Measurements from ENCODE around the gene RUFY2. TPM values are rescaled to one million over a fixed set of nuclear protein-coding genes. Genes with fewer than 3 reads are reported as not detected.

RUFY2 gene
- total and polyA plus RNA-seq, 2 donors (not counting 3 experiments of a cell fraction or from before 2014, with no cell fraction given), result 5.7 to 24.2 TPM

DNA sequence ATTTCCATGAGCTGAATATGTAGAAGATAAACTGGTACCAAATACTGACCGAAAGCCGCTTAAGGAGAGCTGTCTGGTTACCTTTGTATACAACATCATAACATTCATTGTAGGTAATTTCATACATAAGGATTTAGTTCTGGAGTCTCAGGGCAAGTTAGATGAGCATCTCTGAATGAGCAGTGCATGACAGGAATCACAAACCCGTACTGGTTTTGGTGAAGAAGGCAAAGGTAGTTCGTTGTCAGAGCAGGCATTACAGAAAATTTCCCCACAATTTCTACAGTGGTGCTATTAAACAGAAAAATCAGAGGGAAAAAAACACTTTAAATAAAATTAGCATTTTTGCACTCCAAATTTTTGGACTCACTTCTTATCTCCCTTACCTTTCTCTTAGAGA lies 61.5 kb downstream of the RUFY2 start:
- Histone ChIP-seq H3K36me3 (ENCODE audit: control insufficient read depth in 2 of 2, extremely low read depth in 1 of 2, insufficient read depth in 2 of 2, low read length in 2 of 2) (peaks cover 8 to 32% of the 10 kb centered on the region in 2 experiments), H3K27me3 (ENCODE audit: control insufficient read depth in 2 of 2, insufficient read depth in 2 of 2, low read length in 2 of 2) (no peaks in the 10 kb centered on the region), H3K9ac (replicated peaks; ENCODE audit: extremely low read depth, insufficient read depth, low read length) (no peak overlapping the region), H3K9me3 (replicated peaks; ENCODE audit: control insufficient read depth, insufficient read depth, low read length) (no peaks in the 10 kb centered on the region), H4K20me1 (replicated peaks; ENCODE audit: control insufficient read depth, extremely low read depth, insufficient read depth, low read length) (peaks cover 4% of the 10 kb centered on the region), H3K4me2 (ENCODE audit: insufficient read depth, low read length) (no peak overlapping the region), H3K4me1 (ENCODE audit: control insufficient read depth, extremely low read depth, insufficient read depth, low read length) (peaks cover 5% of the 10 kb centered on the region), H3K27ac (ENCODE audit: insufficient read depth, low read depth, low read length) (no peak overlapping the region), H3K9me1 (replicated peaks; ENCODE audit: control insufficient read depth, extremely low read depth, insufficient read depth, low read length) (no peaks in the 10 kb centered on the region), H3K4me3 (replicated peaks in 1 of 3; ENCODE audit: insufficient read depth in 1 of 3, low read depth in 1 of 3, low read length in 3 of 3) (no peak overlapping the region), H3K79me2 (ENCODE audit: control insufficient read depth, insufficient read depth, low read length) (peaks cover 26% of the 10 kb centered on the region), H2AFZ (ENCODE audit: low read depth, low read length) (no peak overlapping the region)
- ChIA-PET POLR2A (no interaction called here), CTCF (interaction anchor here (3.9 kb wide), 1 partner anchor 132 kb away, joined by 38 read pairs; no protein-coding TSS in a partner anchor)
- DNase-seq (ENCODE audit: low read depth, low spot score) (no peak), FAIRE-seq (no peak)
- intact Hi-C loops (cut with micrococcal nuclease) (loop anchor here (5.0 kb wide), 1 partner anchor 488 kb away; no protein-coding TSS in a partner anchor), dilution Hi-C loops (cut with MboI; ENCODE audit: extremely low pct_ligation_motif_present, low sequenced_read_pairs) (no loop called here)
- BruUV-seq (replicated peaks), result no TSS peak
- TF ChIP-seq, protein P1, sequence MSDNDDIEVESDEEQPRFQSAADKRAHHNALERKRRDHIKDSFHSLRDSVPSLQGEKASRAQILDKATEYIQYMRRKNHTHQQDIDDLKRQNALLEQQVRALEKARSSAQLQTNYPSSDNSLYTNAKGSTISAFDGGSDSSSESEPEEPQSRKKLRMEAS (IDR thresholded peaks at IDR 0.05; ENCODE audit: insufficient read depth, insufficient read length), result no peak
- no peak for TF ChIP-seq GATA2 (IDR thresholded peaks at IDR 0.05; ENCODE audit: insufficient read depth, insufficient read length, low read depth, low read length)

DNA sequence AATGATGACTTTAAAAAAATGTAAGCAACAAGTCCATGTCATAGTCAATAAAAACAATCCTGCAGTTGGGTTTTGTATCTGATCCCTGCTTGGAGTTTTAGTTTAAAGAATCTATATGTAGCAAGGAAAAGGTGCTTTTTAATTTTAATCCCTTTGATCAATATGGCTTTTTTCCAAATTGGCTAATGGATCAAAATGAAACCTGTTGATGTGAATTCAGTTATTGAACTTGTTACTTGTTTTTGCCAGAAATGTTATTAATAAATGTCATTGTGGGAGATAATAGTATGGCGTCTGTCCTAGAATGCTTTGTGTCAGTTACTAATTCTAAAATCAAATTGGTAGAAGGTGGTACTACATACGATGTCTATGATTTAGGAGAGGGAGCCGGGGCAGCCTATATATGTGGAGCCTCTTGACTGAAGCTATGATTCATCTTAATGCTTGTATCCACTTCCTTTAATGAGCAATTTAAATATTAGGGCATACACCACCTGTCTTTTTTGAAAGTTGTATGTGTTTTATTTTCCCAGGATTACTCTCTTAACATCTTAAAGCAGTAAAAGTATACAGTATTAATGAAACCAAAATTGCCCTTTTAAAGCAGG lies 64.1 kb downstream of the RUFY2 start:
- TF ChIP-seq, protein P2, sequence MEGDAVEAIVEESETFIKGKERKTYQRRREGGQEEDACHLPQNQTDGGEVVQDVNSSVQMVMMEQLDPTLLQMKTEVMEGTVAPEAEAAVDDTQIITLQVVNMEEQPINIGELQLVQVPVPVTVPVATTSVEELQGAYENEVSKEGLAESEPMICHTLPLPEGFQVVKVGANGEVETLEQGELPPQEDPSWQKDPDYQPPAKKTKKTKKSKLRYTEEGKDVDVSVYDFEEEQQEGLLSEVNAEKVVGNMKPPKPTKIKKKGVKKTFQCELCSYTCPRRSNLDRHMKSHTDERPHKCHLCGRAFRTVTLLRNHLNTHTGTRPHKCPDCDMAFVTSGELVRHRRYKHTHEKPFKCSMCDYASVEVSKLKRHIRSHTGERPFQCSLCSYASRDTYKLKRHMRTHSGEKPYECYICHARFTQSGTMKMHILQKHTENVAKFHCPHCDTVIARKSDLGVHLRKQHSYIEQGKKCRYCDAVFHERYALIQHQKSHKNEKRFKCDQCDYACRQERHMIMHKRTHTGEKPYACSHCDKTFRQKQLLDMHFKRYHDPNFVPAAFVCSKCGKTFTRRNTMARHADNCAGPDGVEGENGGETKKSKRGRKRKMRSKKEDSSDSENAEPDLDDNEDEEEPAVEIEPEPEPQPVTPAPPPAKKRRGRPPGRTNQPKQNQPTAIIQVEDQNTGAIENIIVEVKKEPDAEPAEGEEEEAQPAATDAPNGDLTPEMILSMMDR (IDR thresholded peaks at IDR 0.05; ENCODE audit: extremely low read depth in 1 of 2, insufficient read depth in 1 of 2, low read depth in 1 of 2, low read length in 2 of 2), result no peak
- no peak for TF ChIP-seq GATA2 (IDR thresholded peaks at IDR 0.05; ENCODE audit: insufficient read depth, insufficient read length, low read depth, low read length)
- TF ChIP-seq MYC (IDR thresholded peaks at IDR 0.05; ENCODE audit: low read depth, low read length), result no peak
- no peak for TF ChIP-seq EZH2 (IDR thresholded peaks at IDR 0.05; ENCODE audit: borderline replicate concordance, low read depth, low read length, severe bottlenecking)
- no peak for TF ChIP-seq FOS (IDR thresholded peaks at IDR 0.05; ENCODE audit: borderline replicate concordance, insufficient read depth, low read length)
- no peak for TF ChIP-seq POLR2AphosphoS5 (IDR thresholded peaks at IDR 0.05; ENCODE audit: insufficient read depth, low read depth, low read length)
- no peak for TF ChIP-seq POLR2A (IDR thresholded peaks at IDR 0.05; ENCODE audit: low read depth, low read length)
- TF ChIP-seq, protein P1 (IDR thresholded peaks at IDR 0.05; ENCODE audit: insufficient read depth, insufficient read length), result no peak
- TF ChIP-seq JUN (IDR thresholded peaks at IDR 0.05; ENCODE audit: borderline replicate concordance, insufficient read depth, insufficient read length, low read depth), result no peak
- no peak overlapping the region for H3K4me3 ChIP-seq (replicated peaks in 1 of 3; ENCODE audit: insufficient read depth in 1 of 3, low read depth in 1 of 3, low read length in 3 of 3)
- ChIA-PET CTCF (no interaction called here), POLR2A (interaction anchor here (0.5 kb wide), 1 partner anchor 20 kb away, joined by 3 read pairs; no protein-coding TSS in a partner anchor)
- H3K4me1 ChIP-seq (ENCODE audit: control insufficient read depth, extremely low read depth, insufficient read depth, low read length), result peaks cover 5% of the 10 kb centered on the region
- H3K4me2 ChIP-seq (ENCODE audit: insufficient read depth, low read length), result no peak overlapping the region
- no peaks in the 10 kb centered on the region for H3K27me3 ChIP-seq (ENCODE audit: control insufficient read depth in 2 of 2, insufficient read depth in 2 of 2, low read length in 2 of 2)
- no peak overlapping the region for H2AFZ ChIP-seq (ENCODE audit: low read depth, low read length)
- no peak for DNase-seq (ENCODE audit: low read depth, low spot score)
- no peak for FAIRE-seq
- dilution Hi-C loops (cut with MboI; ENCODE audit: extremely low pct_ligation_motif_present, low sequenced_read_pairs) (no loop called here), intact Hi-C loops (cut with micrococcal nuclease) (no loop called here)
- H3K9me1 ChIP-seq (replicated peaks; ENCODE audit: control insufficient read depth, extremely low read depth, insufficient read depth, low read length), result no peaks in the 10 kb centered on the region
- H3K36me3 ChIP-seq (ENCODE audit: control insufficient read depth in 2 of 2, extremely low read depth in 1 of 2, insufficient read depth in 2 of 2, low read length in 2 of 2), result peaks cover 21 to 45% of the 10 kb centered on the region in 2 experiments
- H3K79me2 ChIP-seq (ENCODE audit: control insufficient read depth, insufficient read depth, low read length), result peaks cover 51% of the 10 kb centered on the region
- no TSS peak for BruUV-seq (replicated peaks)
- no peaks in the 10 kb centered on the region for H3K9me3 ChIP-seq (replicated peaks; ENCODE audit: control insufficient read depth, insufficient read depth, low read length)
- H3K27ac ChIP-seq (ENCODE audit: insufficient read depth, low read depth, low read length), result no peak overlapping the region
- H4K20me1 ChIP-seq (replicated peaks; ENCODE audit: control insufficient read depth, extremely low read depth, insufficient read depth, low read length), result peaks cover 11% of the 10 kb centered on the region
- H3K9ac ChIP-seq (replicated peaks; ENCODE audit: extremely low read depth, insufficient read depth, low read length), result no peak overlapping the region

All from endothelial cell of umbilical vein (primary cell).